ENCODE data around the gene RNGTT. TPM values are rescaled to one million over a fixed set of nuclear protein-coding genes. Genes with fewer than 3 reads are reported as not detected.

The RNGTT gene
- polyA plus RNA-seq, 1 donor (not counting 4 experiments of a cell fraction or from before 2014, with no cell fraction given), result 9.7 TPM

DNA sequence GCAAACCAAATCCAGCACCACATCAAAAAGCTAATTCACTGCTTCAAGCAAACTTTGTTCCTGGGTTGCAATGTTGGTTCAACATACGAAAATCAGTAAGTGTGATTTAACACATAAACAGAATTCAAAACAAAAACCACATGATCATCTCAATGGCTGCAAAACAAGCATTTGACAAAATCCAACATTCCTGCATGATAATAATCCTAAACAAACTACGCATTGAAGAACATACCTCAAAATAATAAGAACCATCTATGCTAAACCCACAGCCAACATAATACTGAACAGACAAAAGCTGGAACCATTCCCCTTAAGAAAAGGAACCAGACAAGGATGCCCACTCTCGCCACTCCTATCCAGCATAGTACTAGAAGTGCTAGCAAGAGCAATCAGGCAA is 49.9 kb downstream of the RNGTT start:
- Histone ChIP-seq H2AFZ (ENCODE audit: control insufficient read depth, low read length) (no peak overlapping the region), H3K4me2 (ENCODE audit: control insufficient read depth, extremely low read depth, insufficient read depth, low read depth, low read length) (no peak overlapping the region), H3K9me3 (ENCODE audit: control insufficient read depth, low read depth, low read length) (no peaks in the 10 kb centered on the region), H3K36me3 (ENCODE audit: control insufficient read depth in 2 of 2, extremely low read depth in 1 of 2, insufficient read depth in 2 of 2, low read length in 2 of 2) (no peaks in the 10 kb centered on the region), H3K79me2 (ENCODE audit: control insufficient read depth, insufficient read depth, low read length) (peaks cover 25% of the 10 kb centered on the region), H4K20me1 (ENCODE audit: control insufficient read depth, extremely low read depth, insufficient read depth, low read length) (no peaks in the 10 kb centered on the region), H3K9ac (ENCODE audit: control insufficient read depth, extremely low read depth, insufficient read depth, low read length) (no peak overlapping the region), H3K27ac (ENCODE audit: control insufficient read depth, insufficient read depth, low read length) (no peak overlapping the region), H3K4me3 (ENCODE audit: control insufficient read depth in 2 of 3, extremely low read depth in 1 of 3, insufficient read depth in 2 of 3, low read depth in 1 of 3, low read length in 3 of 3) (no peak overlapping the region), H3K27me3 (ENCODE audit: control insufficient read depth, extremely low read depth, insufficient read depth, low read length) (no peaks in the 10 kb centered on the region), H3K9me1 (ENCODE audit: control insufficient read depth, extremely low read depth, insufficient read depth, low read length) (no peaks in the 10 kb centered on the region), H3K4me1 (ENCODE audit: control insufficient read depth, extremely low read depth, insufficient read depth, low read length) (peaks cover 13% of the 10 kb centered on the region)
- DNase-seq (ENCODE audit: low read depth, low spot score), result no peak
- FAIRE-seq, result no peak
- dilution Hi-C loops (cut with MboI; ENCODE audit: extremely low pct_ligation_motif_present, low sequenced_read_pairs), result no loop called here
- TF ChIP-seq EZH2 (IDR thresholded peaks at IDR 0.05; ENCODE audit: low read length) (no peak), CTCF (optimal IDR thresholded peaks at IDR 0.05 in 1 of 3, IDR thresholded peaks at IDR 0.05 in 1 of 3, conservative IDR thresholded peaks at IDR 0.05 in 1 of 3; ENCODE audit: extremely low read depth in 1 of 3, insufficient read depth in 2 of 3, low read length in 3 of 3) (no peak)

DNA sequence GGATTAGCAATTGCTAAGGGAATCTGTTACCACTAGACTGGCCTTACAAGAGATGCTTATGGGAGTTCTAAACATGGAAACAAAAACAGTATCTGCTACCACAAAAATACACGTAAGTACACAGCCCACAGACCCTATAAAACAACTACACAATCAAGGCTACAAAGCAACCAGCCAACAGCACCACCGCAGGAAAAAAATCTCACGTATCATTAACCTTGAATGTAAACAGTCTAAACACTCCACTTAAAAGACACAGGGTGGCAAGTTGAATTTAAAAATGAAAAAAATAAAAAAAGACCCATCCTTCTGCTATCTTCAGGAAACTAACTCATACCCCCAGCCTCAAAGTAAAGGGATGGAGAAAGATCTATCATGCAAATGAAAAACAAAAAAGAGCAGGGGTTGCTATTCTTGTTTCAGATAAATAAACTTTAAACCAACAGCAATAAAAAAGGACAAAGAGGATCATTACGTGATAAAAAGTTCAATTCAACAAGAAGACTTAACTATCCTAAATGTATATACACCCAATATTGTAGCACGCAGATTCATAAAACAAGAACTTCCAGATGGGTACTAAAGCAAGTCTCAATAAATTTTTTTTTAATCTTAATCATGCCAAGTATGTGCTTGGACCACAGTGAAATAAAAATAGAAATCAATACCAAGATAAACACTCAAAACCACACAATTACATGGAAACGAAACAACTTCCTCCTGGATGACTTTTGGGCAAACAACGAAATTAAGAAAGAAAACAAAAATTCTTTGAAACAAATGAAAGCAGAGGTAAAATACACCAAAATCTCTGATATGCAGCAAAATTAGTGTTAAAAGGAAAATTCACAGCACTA is 52.3 kb downstream of the RNGTT start:
- Histone ChIP-seq H3K9ac (ENCODE audit: control insufficient read depth, extremely low read depth, insufficient read depth, low read length) (no peak overlapping the region), H3K9me3 (ENCODE audit: control insufficient read depth, low read depth, low read length) (no peaks in the 10 kb centered on the region), H3K79me2 (ENCODE audit: control insufficient read depth, insufficient read depth, low read length) (peaks cover 27% of the 10 kb centered on the region), H3K27me3 (ENCODE audit: control insufficient read depth, extremely low read depth, insufficient read depth, low read length) (no peaks in the 10 kb centered on the region), H4K20me1 (ENCODE audit: control insufficient read depth, extremely low read depth, insufficient read depth, low read length) (no peaks in the 10 kb centered on the region), H3K4me1 (ENCODE audit: control insufficient read depth, extremely low read depth, insufficient read depth, low read length) (peaks cover 5% of the 10 kb centered on the region), H3K9me1 (ENCODE audit: control insufficient read depth, extremely low read depth, insufficient read depth, low read length) (no peaks in the 10 kb centered on the region), H3K4me3 (ENCODE audit: control insufficient read depth in 2 of 3, extremely low read depth in 1 of 3, insufficient read depth in 2 of 3, low read depth in 1 of 3, low read length in 3 of 3) (no peak overlapping the region), H3K27ac (ENCODE audit: control insufficient read depth, insufficient read depth, low read length) (no peak overlapping the region), H3K4me2 (ENCODE audit: control insufficient read depth, extremely low read depth, insufficient read depth, low read depth, low read length) (no peak overlapping the region), H2AFZ (ENCODE audit: control insufficient read depth, low read length) (no peak overlapping the region), H3K36me3 (ENCODE audit: control insufficient read depth in 2 of 2, extremely low read depth in 1 of 2, insufficient read depth in 2 of 2, low read length in 2 of 2) (no peaks in the 10 kb centered on the region)
- DNase-seq (ENCODE audit: low read depth, low spot score) (no peak), FAIRE-seq (no peak)
- TF ChIP-seq CTCF (optimal IDR thresholded peaks at IDR 0.05 in 1 of 3, IDR thresholded peaks at IDR 0.05 in 1 of 3, conservative IDR thresholded peaks at IDR 0.05 in 1 of 3; ENCODE audit: extremely low read depth in 1 of 3, insufficient read depth in 2 of 3, low read length in 3 of 3) (no peak), EZH2 (IDR thresholded peaks at IDR 0.05; ENCODE audit: low read length) (no peak)
- dilution Hi-C loops (cut with MboI; ENCODE audit: extremely low pct_ligation_motif_present, low sequenced_read_pairs), result no loop called here
